Upper lobe of left lung (tissue), 6 donors: ENCODE measurements around the gene TAMALIN. TPM values are rescaled to one million over a fixed set of nuclear protein-coding genes. Genes with fewer than 3 reads are reported as not detected.
A peak's percentile ranks its signal among the peaks of the same experiment; 100 is the strongest.

Experiments
- ATAC-seq, 2 donors: fragments of 200-7000 bp; cut with Tn5 transposase; one replicate each; pipeline ENCODE4 v1.9.1; 2022; ENCODE audit warnings: mild to moderate bottlenecking in 2 of 2, moderate library complexity in 2 of 2; ENCODE audit not compliant: low FRiP score in 2 of 2
- DNase-seq, 2 donors: peaks; one replicate each; pipeline ENCODE4 v3.0.0-alpha.2; 2019 to 2020
- H3K27ac ChIP-seq, 4 donors: fragments of 200-600 bp; sonication (generic); one replicate each; pipeline ENCODE4 v1.5.1; 2016 to 2019
- H3K27me3 ChIP-seq, 4 donors: fragments of 200-600 bp; sonication (generic); one replicate each; pipeline ENCODE4 v1.5.1; 2017 to 2019
- H3K36me3 ChIP-seq, 4 donors: fragments of 200-600 bp; sonication (generic); one replicate each; pipeline ENCODE4 v1.5.1; 2016 to 2019
- H3K4me1 ChIP-seq, 4 donors: fragments of 200-600 bp; sonication (generic); one replicate each; pipeline ENCODE4 v1.5.1; 2018 to 2019
- H3K4me3 ChIP-seq, 4 donors: fragments of 200-600 bp; sonication (generic); one replicate each; pipeline ENCODE4 v1.5.1; 2017 to 2019; ENCODE audit warnings: mild to moderate bottlenecking in 2 of 4, moderate library complexity in 1 of 4
- H3K9me3 ChIP-seq, 4 donors: fragments of 200-600 bp; sonication (generic); one replicate each; pipeline ENCODE4 v1.5.1; 2018 to 2019
- CTCF ChIP-seq, 6 experiments: fragments of 450-650 bp in 4 of 6; fragments of 200-600 bp in 2 of 6; sonication (generic) in 2 of 6; IDR thresholded peaks; one replicate each; pipeline ENCODE4 v1.5.1; 2016 to 2019; ENCODE audit warnings: antibody characterized with exemption in 6 of 6
- EP300 ChIP-seq, 4 donors: sonication (generic); formaldehyde crosslinking; IDR thresholded peaks; one replicate each; pipeline ENCODE4 v1.5.1; 2017; ENCODE audit warnings: antibody characterized with exemption in 4 of 4, control low read depth in 2 of 4
- POLR2A ChIP-seq, 4 donors: fragments of 450-650 bp; IDR thresholded peaks; one replicate each; pipeline ENCODE4 v1.5.1; 2016 to 2017; ENCODE audit warnings: antibody characterized with exemption in 4 of 4, mild to moderate bottlenecking in 2 of 4
- POLR2AphosphoS5 ChIP-seq, 2 donors: sonication (generic); formaldehyde crosslinking; IDR thresholded peaks; one replicate each; pipeline ENCODE4 v1.5.1; 2017; ENCODE audit warnings: antibody characterized with exemption in 2 of 2
- WGBS, 2 donors: methylation state at CpG; one replicate each; pipeline ENCODE4 v1.1.5; 2017 to 2018; 5-methylcytosine and 5-hydroxymethylcytosine counted together
- total RNA-seq, 6 donors: library from RNA; depleted of rRNA in 4 of 6; stranded (reverse); fragments of >200 nt in 4 of 6; gene quantifications; one replicate each; pipeline versions ENCODE4 v1.1.0 to v1.2.1, GENCODE V29; 2016 to 2021
- donor health status: DM: no; HTN: no; CAD: no; lungs with moderate emphysema.
- donor health status: DM: no; HTN: yes; CAD: no; lungs with severe emphysema.

TAMALIN gene
- total RNA-seq, 6 donors from 2014 or later: 52.3 to 170 (median 73.7) TPM

- Histone ChIP-seq H3K9me3 (no peaks in the 10 kb centered on the region), H3K4me1 (peaks cover 52 to 67% (median 63%) of the 10 kb centered on the region in 4 donors), H3K36me3 (peaks cover 0 to 29% (median 12%) of the 10 kb centered on the region in 4 donors), H3K27ac (peak overlapping the region; percentile 71 to 83 (median 78)), H3K27me3 (no peaks in the 10 kb centered on the region), H3K4me3 (no peak overlapping the region)
- ATAC-seq (no peak), DNase-seq (no peak)
- TF ChIP-seq POLR2AphosphoS5 (IDR thresholded peaks at IDR 0.05) (no peak), POLR2A (IDR thresholded peaks at IDR 0.05) (no peak)
- WGBS, 2 donors: 63 to 66% methylated on average over 4 of the region's 4 CpGs
Measured at GRCh38 chr12:51973560-51973959, 33.2 kb upstream of the TAMALIN start.

- DNase-seq (no peak), ATAC-seq (no peak)
- H3K4me3 ChIP-seq: no peak overlapping the region
- peaks cover 52 to 69% (median 64%) of the 10 kb centered on the region in 4 donors for H3K4me1 ChIP-seq
- TF ChIP-seq CTCF (IDR thresholded peaks at IDR 0.05): no peak
- TF ChIP-seq POLR2AphosphoS5 (IDR thresholded peaks at IDR 0.05): no peak
- no peak for TF ChIP-seq EP300 (IDR thresholded peaks at IDR 0.05)
- TF ChIP-seq POLR2A (IDR thresholded peaks at IDR 0.05): no peak
- H3K36me3 ChIP-seq: peaks cover 0 to 29% (median 12%) of the 10 kb centered on the region in 4 donors
- no peaks in the 10 kb centered on the region for H3K9me3 ChIP-seq
- H3K27me3 ChIP-seq: no peaks in the 10 kb centered on the region
- 37 to 46% methylated on average over 2 of the region's 2 CpGs for WGBS, 2 donors
- H3K27ac ChIP-seq: peak overlapping the region in 2 of 4 donors; percentile 80 to 83
Measured at GRCh38 chr12:51974646-51975045, 32.1 kb upstream of the TAMALIN start.

- Histone ChIP-seq H3K9me3 (no peaks in the 10 kb centered on the region), H3K4me3 (no peak overlapping the region), H3K36me3 (peaks cover 0 to 29% (median 12%) of the 10 kb centered on the region in 4 donors), H3K27me3 (no peaks in the 10 kb centered on the region), H3K4me1 (peaks cover 55 to 74% (median 65%) of the 10 kb centered on the region in 4 donors), H3K27ac (peak overlapping the region in 1 of 4 donors; percentile 73)
- ATAC-seq: no peak
- 79 to 90% methylated on average over 7 to 8 of the region's 8 CpGs for WGBS, 2 donors
- peak in 1 of 2 donors; percentile 3 for DNase-seq
- no peak for TF ChIP-seq CTCF (IDR thresholded peaks at IDR 0.05)
- TF ChIP-seq POLR2AphosphoS5 (IDR thresholded peaks at IDR 0.05): no peak
- no peak for TF ChIP-seq EP300 (IDR thresholded peaks at IDR 0.05)
- no peak for TF ChIP-seq POLR2A (IDR thresholded peaks at IDR 0.05)
Measured at GRCh38 chr12:51975196-51975595, 31.6 kb upstream of the TAMALIN start.

- peak overlapping the region; percentile 21 to 73 (median 60) for H3K27ac ChIP-seq
- no peak for DNase-seq
Measured at GRCh38 chr12:51976376-51977160, 30.2 kb upstream of the TAMALIN start.

More at GRCh38 chr12:51976376-51977160, 30.2 kb upstream of the TAMALIN start:
- Histone ChIP-seq H3K9me3 (no peaks in the 10 kb centered on the region), H3K27me3 (no peaks in the 10 kb centered on the region), H3K4me3 (no peak overlapping the region), H3K4me1 (peaks cover 52 to 75% (median 56%) of the 10 kb centered on the region in 4 donors), H3K36me3 (peaks cover 0 to 38% (median 20%) of the 10 kb centered on the region in 4 donors)
- 80 to 88% methylated on average over 10 of the region's 10 CpGs for WGBS, 2 donors
- no peak for ATAC-seq
- TF ChIP-seq POLR2A (IDR thresholded peaks at IDR 0.05) (no peak), CTCF (IDR thresholded peaks at IDR 0.05) (peak in 1 of 6 experiments; percentile 6)
